HFFc6 (cell line): Measurements from ENCODE around the gene CD40LG. TPM values are rescaled to one million over a fixed set of nuclear protein-coding genes. Genes with fewer than 3 reads are reported as not detected.

Source experiments
- DNase-seq: peaks from one replicate; pipeline ENCODE4 v3.0.0-alpha.2; 2018
- H3K27ac Mint-ChIP-seq: 2 replicates; pipeline ENCODE4 v1.8.0; 2020; ENCODE audit warnings: mild to moderate bottlenecking, mixed read lengths
- H3K27me3 Mint-ChIP-seq: 2 replicates; pipeline ENCODE4 v1.8.0; 2021; ENCODE audit warnings: mild to moderate bottlenecking, moderate library complexity, mixed read lengths; ENCODE audit not compliant: insufficient read depth
- H3K36me3 Mint-ChIP-seq: 2 replicates; pipeline ENCODE4 v1.8.0; 2021; ENCODE audit warnings: low read depth, mixed read lengths
- H3K4me1 Mint-ChIP-seq: 2 replicates; pipeline ENCODE4 v1.8.0; 2020; ENCODE audit warnings: low read depth, mixed read lengths
- H3K4me3 Mint-ChIP-seq: 2 replicates; pipeline ENCODE4 v1.8.0; 2020; ENCODE audit warnings: mild to moderate bottlenecking, moderate library complexity, mixed read lengths
- H3K9me3 Mint-ChIP-seq: 2 replicates; pipeline ENCODE4 v1.8.0; 2020; ENCODE audit warnings: mild to moderate bottlenecking, mixed read lengths
- CTCF ChIP-seq: fragments of 200-600 bp; sonication (generic); IDR thresholded peaks from 2 replicates; pipeline ENCODE4 v1.5.0; 2021; ENCODE audit warnings: antibody characterized with exemption, mild to moderate bottlenecking
- total RNA-seq, 6 experiments: library from RNA; stranded (reverse); fragmentation: NEBNext Ultra II Directional; extraction: Animal tissue kit (Norgen Biotek cat#: 25700); gene quantifications; 2 replicates in 1 of 6; 3 replicates in 5 of 6; pipeline ENCODE4 v1.2.3, GENCODE V29; 2021

Gene CD40LG
- total RNA-seq, 6 experiments from 2014 or later = not detected

GRCh38 chrX:136684120-136684519 lies 36.2 kb downstream of the CD40LG start:
- H3K36me3 Mint-ChIP-seq = no peaks in the 10 kb centered on the region
- DNase-seq = no peak
- peaks cover 3% of the 10 kb centered on the region for H3K4me1 Mint-ChIP-seq
- no peak overlapping the region for H3K4me3 Mint-ChIP-seq
- no peaks in the 10 kb centered on the region for H3K27me3 Mint-ChIP-seq
- no peaks in the 10 kb centered on the region for H3K9me3 Mint-ChIP-seq
- H3K27ac Mint-ChIP-seq = no peak overlapping the region
- no peak for TF ChIP-seq CTCF

GRCh38 chrX:136687457-136687856 lies 39.5 kb downstream of the CD40LG start:
- no peaks in the 10 kb centered on the region for H3K9me3 Mint-ChIP-seq
- H3K27me3 Mint-ChIP-seq = no peaks in the 10 kb centered on the region
- no peak overlapping the region for H3K4me3 Mint-ChIP-seq
- H3K4me1 Mint-ChIP-seq = peaks cover 29% of the 10 kb centered on the region
- no peaks in the 10 kb centered on the region for H3K36me3 Mint-ChIP-seq
- DNase-seq = no peak
- TF ChIP-seq CTCF = no peak
- H3K27ac Mint-ChIP-seq = no peak overlapping the region

- Mint-ChIP-seq H3K9me3 (no peaks in the 10 kb centered on the region), H3K36me3 (no peaks in the 10 kb centered on the region), H3K4me3 (no peak overlapping the region), H3K27me3 (no peaks in the 10 kb centered on the region), H3K4me1 (peaks cover 33% of the 10 kb centered on the region), H3K27ac (no peak overlapping the region; the same call in 1 of the 2 replicates)
- DNase-seq = no peak
- no peak for TF ChIP-seq CTCF
Measured at GRCh38 chrX:136689436-136689835, 41.5 kb downstream of the CD40LG start.

DNA sequence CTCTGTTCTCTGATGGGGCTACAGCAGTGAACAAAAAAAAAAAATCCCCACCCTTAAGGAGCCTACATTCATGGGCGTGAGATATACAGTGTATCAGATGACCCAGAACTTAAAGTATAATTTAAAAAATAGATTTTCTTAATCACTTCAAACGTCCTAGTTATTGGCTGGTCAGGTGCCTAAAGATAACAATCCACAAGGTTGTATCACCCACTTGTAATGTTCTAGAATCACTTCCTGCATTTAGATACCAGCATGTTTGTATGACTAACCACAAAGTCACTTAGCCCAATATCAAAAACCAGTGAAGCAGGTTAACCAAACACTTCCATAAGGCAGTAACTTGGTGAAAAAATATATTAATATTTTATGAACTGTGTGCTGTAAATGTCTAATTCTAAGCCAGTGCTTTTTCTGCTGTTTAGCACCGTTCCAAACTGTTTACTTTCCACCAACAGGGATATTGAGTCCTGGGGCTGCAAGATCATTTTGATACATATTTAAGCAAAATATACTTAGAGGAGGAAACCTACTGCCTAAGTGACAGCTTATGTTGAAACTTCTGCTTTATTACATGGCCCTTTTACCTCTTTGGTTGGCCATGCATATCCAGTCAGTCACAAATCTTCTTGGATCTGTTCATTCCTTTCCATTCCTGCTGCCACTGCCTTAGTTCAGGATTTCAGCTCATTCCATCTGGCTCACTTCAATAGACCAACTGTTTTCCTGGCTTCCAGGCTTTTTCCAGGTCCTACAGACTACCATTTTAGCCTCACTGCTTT lies 43.3 kb downstream of the CD40LG start:
- no peaks in the 10 kb centered on the region for H3K27me3 Mint-ChIP-seq
- no peak overlapping the region for H3K4me3 Mint-ChIP-seq
- no peaks in the 10 kb centered on the region for H3K9me3 Mint-ChIP-seq
- no peaks in the 10 kb centered on the region for H3K36me3 Mint-ChIP-seq
- no peak overlapping the region for H3K27ac Mint-ChIP-seq
- DNase-seq = no peak
- TF ChIP-seq CTCF = no peak
- peaks cover 36% of the 10 kb centered on the region for H3K4me1 Mint-ChIP-seq

- no peaks in the 10 kb centered on the region for H3K9me3 Mint-ChIP-seq
- H3K27me3 Mint-ChIP-seq = no peaks in the 10 kb centered on the region
- no peak for DNase-seq
- H3K27ac Mint-ChIP-seq = no peak overlapping the region
- TF ChIP-seq CTCF = no peak
- no peak overlapping the region for H3K4me3 Mint-ChIP-seq
- no peaks in the 10 kb centered on the region for H3K36me3 Mint-ChIP-seq
- H3K4me1 Mint-ChIP-seq = peaks cover 36% of the 10 kb centered on the region
Measured at GRCh38 chrX:136692271-136692670, 44.3 kb downstream of the CD40LG start.
